HG03378 (cell line): ENCODE data around the gene HAUS3.

ENCODE experiments used
- ATAC-seq: cut with Tn5 transposase; IDR thresholded peaks from one replicate; pipeline ENCODE4 v1.9.1; 2021; ENCODE audit warnings: mild to moderate bottlenecking, moderate library complexity; ENCODE audit not compliant: unreplicated experiment

Gene HAUS3

DNA sequence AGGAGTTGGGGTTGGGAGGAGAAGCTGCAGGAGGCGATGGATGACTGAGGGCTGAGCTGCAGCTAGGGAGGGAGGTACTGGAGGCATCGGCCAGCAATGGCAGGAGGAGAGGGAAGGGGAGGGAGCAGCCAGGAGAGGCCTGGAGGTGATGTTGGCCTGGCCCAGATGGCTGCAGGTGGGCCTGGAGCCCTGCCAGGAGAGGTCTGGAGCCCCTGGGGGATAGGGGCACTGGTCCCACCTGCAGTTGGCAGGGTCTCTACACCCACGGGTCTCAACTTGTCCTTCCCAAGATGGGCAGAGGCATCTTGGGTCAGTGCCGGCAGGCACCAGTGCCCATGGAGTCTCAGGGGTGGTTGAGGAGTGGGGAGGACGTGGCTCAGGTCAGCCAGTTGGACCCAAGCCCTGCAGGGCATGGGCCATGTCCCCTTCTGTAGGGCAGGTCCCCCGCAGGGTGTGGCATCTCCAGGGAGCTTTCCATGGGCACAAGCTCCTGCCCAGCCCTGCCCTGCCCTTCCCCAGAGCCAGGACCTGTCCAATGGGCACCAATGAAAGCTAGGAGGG lies 22.6 kb upstream of the HAUS3 start:
- no peak for ATAC-seq

DNA sequence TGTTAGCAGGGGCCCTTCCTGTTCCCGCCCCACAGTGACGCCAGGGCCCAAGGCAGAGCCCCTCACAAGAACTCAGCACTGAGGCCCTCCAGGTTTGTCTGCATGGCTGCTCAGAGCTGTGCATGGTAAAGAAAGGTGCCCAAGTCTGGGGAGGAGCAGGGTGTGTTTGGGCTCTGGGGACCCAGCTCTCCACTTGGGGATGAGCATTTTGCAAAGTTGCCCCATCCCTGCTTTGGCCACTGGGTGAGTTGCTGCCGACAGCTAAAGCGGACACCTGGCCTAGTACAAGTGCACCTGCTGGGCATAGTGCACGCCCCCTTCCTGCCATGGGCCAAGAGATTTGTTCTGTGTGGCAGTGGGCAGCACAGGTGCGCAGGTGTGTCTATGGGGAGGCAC lies 22.0 kb upstream of the HAUS3 start:
- no peak for ATAC-seq

DNA sequence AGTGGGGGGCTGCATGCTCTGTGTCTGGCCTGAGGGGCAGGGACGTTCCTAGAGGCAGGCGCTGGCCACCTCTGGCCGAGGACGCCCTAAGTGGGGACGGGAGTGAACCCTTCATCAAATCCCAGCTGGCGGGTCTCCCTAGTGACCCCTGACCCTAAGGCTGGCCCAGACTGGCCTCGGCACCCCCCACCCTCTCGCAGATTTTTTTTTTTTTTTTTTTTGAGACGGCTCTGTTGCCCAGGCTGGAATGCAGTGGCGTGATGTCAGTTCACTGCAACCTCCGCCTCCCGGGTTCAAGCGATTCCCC lies 21.0 kb upstream of the HAUS3 start:
- no peak for ATAC-seq

DNA sequence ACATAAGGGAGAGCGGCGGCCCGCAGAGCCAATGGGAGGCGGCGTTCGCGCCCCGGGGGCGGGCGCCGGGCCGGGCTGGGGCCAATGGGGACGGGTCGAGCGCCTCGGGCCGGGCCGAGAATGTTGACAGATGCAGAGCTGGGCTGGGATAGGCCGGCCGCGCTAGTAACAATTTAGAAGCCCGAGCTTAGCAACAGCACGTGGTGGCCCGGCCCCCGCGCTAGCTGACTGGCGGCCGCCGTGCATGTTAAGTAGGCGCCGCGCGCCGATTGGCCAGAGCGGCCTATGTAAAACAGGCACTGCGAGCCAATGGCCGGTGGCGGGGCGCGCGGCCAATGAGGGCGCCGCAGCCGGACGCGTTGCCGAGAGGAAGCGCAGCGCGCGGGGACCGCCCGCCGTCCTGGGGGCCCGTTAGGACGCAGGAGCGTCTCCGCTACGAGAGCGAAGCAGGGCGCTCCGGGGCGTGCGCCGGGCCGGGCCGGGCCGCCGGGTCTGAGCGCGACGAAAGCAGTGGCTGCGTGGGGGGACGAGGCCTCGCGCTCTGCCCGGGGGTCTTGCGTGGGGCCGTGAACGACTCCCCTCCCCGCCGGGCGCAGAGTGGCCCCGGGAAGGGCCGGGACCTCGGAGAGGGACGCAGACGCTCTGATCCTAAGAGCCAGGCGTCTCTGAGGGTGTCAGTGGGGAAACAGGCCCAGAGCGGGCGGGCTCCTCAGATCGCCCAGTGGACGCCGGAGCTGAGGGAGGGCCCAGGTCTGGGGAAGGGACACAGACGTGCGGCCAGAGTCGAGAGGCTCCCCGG lies 20.4 kb upstream of the HAUS3 start:
- ATAC-seq = peak; percentile 93

DNA sequence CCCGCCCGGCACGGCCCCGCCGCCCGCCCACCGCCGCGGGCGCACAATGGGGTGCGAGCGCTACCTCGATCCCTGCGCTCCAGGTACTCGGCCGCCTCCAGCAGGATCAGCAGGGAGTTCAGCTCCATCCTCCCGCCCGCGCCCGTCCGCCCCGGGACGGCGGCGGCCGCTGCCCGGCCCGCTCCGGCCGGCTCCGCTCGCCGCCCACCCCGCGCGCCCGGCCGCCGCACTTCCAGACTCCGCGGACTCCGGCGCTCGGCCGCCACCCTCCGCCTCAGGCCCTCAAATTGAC lies 19.9 kb upstream of the HAUS3 start, which contains the start of gene MXD4:
Gene MXD4, minus strand, starts transcription at position 257 of the 292 bp plus-strand sequence. Its CDS starts 129 bp downstream, at position 128.
- ATAC-seq = peak; percentile 1

DNA sequence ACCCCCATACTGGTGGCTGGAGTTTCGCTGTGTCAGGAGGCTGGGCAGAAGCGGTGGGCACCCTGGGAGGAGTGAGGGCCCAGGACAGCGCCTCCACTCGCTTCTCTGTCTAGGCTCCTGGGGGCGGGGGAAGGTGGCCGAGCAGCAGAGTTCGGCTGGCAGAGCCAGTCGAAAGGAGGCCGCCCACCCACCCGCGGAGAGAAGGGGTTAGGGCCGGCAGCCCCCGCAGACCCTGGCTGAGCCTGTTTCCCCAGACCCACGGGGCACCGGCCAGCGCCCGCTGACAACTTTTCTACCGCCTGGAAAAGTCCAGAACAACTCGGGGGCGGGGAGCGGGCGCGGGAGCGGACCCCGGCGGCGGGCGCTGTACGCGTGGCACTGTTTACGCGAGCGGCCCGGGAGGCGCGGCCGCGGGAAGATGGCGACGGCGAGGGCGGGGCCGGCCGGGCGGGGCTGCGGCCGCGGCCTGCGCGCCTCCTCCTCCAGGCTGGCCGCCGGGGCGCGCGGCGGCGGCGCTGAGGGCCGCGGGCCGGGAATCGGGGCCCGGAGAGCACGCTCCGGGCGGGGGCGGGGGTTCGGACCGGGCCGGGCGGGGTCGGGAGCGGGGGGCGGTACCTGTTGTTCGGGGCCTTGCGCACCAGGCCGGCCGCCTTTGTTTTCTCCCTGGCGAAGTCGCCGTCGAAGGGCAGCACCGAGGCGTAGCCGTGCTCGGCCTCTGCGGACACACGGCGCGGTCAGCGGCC lies 19.4 kb upstream of the HAUS3 start:
- ATAC-seq = no peak

DNA sequence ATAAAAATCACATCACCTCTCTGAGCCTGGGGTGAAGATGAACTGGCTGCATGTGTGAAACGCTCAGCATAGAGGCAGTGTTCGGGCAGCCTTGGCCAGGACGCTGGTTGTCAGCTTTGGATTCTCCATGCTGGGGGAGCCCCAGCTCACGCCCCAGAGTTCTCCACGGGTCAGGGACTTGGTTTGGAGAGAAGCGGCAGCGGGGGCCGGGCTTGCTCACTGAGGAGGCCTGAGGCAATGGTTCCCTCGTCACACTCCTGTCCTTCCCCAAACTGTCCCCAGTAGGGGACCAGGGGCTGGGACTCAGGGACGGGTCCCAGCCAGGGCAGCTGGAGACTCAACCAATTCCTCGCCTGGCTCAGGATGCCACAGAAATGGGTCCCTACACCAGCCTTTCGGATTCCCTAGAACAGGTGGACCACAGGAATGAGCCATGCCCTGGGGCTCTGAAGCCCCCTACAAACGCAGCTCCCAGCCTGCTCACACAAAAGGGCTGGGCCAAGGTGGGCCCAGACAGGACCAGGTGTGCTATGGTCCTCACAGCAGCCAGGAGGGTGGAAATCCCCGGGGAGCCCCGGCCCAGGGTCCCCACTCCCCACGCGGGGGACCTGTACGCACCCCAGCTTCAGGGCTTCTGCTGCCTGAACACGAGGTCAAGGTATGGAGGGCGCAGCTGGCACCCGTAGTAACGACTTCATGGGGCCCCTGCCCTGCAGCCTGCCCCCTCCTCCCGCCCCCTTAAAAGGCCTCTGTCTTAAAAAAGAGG lies 18.6 kb upstream of the HAUS3 start:
- no peak for ATAC-seq

DNA sequence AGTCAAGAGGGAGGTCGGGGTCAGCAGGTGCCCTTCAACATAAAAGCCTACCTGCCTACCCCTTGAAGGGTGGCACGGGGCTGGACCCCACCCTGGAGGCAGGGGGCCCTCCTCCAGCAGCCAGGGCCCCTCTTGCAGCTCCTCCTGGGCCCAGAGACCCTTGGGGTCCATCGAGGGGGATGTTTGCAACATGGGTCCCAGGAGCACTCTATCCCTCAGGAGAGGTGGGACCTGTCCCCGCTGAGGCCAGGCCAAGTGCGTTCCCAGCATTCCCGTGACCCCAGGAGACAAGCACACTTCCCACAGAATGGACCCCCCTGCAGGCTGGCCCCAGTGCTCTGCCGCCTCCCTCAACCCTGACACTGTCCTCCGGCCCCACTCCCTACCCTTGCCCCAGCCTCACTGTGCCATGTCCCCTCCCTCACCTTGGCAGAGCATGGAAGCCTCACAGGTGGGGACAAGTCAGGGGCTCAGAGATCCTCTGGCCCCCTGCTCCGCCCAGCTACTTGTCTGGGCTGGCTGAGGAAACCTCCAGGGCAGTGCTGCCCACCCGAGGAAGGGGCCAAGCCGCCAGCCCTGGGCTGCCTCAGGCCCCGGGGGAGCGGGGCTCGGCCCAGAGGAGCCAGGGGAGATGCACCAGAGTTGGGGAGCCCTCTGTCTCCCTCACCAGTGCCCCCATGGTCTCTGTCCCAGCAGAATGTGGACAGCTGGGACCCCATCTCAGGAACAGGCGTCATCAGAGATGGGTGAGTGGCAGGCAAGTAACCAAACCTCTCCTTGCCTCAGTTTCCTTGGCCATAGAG lies 17.8 kb upstream of the HAUS3 start:
- no peak for ATAC-seq

DNA sequence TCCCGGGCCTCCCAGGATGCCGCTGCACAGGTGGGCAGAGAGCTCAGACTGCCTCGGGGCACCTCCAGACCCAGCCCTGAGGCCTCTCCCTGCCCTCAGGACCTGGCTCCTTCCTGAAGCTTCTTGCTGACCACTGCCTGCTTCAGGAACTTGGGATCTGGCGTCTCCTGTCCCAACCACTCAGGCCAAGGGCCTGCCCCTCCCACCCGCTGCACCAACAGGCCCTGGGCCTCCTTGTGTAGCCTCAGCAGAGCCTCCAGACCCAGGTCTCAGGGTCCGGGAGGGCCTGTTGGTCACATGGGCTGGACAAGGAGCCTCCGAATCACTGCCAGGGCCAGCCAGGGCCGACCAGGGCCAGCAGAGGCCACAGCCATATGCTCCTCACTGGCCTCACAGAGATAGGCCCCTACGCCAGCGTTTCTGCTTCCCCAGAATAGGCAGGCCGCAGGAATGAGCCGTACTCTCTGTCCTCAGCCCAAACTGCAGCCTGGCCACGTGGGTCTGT lies 17.2 kb upstream of the HAUS3 start:
- no peak for ATAC-seq

DNA sequence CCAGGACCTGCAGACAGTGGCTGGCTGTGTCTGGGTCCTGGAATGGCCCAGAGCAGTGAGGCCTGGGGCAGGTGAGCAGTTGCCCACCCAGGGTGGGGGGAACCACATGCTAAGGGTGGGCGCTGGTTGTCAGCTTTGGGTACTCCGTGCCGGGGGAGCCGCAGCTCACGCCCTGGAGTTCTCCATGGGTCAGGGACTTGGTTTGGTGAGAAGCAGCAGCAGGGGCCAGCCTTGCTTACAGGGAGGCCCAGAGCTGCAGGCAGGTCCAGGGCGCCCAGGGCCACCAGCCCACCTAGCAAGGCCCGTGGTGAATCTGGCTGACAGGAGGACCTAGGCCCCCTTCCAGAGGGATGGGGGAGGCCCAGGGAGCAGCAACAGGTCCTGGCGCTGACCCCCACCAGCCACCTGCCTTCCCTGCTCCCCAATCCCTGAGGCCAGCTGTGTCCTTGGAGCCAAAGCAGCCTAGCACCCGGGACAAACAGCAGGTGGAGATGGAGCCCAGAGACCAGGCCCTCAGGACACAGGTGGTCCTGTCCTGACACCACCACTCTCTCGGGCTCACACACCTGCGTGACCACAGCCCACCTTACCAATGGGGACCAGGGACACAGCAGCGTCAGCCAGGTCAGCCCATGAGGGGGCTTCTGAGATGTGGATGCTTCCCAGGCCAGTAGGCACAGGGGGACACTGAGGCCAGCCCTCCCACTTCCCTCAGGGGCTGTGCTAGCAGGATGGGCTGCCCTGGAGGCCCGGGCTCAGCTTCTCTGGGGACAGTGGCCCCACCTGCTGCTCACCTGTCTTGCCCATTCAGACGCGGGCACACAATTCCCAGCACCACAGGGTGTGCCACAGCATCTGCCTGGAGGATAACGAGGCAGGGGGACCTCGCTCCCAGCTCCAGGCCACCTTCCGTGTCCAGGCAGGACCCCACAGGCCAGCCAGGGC lies 16.4 kb upstream of the HAUS3 start:
- ATAC-seq = no peak

DNA sequence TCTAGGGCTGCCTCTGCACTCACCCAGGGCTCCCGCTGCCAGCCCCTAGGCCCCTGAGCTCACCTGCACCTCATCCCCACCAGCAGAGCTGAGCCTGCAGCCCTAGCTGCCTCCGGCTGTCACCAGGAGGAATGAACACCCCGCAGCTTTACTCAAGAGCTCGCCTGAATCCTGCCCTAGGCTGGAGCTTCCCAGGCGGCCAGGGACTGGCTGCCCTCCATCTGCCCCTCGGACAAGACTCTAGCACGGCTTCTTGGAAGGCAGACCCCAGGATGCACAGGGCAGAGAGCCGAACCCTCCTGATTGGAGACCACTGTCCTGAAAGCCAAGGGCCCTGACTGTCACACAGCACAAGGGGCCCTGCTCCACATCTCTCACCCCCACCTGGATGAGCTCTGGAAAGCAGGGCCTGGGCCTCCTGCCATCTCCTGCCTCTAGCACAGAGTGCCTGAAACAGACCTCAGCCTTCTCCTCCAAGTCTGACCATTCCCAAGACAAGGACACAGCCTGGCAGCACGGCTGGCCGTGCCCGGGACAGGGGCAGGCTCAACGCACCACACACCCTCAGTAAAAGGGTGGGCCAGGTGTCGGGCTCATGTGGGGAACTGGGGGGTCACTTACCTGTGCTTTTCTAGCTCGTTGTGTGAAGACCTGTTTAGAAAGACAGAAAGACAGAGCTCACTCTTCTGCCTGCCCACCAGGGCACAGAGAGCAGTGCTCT lies 15.6 kb upstream of the HAUS3 start:
- no peak for ATAC-seq

DNA sequence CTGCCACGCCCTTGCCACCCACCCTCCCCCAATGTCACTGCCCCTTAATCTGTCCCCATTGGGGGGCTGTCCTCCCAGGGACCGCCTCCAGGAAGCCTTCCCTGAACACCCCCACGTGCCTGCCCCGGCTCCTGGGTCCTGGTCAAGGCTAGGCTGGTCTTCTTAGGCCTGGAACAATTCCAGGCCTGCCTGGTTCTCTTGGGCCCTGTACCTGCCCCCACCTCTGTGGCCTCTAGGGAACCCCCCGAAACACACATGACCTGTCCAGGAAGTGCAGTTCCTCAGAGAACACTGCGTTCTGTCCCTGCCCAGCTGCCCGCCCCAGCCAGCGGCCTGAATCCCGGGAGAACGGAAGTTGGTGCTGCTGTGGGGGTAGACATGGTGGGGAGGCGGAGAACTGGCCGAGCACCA lies 14.9 kb upstream of the HAUS3 start:
- no peak for ATAC-seq

DNA sequence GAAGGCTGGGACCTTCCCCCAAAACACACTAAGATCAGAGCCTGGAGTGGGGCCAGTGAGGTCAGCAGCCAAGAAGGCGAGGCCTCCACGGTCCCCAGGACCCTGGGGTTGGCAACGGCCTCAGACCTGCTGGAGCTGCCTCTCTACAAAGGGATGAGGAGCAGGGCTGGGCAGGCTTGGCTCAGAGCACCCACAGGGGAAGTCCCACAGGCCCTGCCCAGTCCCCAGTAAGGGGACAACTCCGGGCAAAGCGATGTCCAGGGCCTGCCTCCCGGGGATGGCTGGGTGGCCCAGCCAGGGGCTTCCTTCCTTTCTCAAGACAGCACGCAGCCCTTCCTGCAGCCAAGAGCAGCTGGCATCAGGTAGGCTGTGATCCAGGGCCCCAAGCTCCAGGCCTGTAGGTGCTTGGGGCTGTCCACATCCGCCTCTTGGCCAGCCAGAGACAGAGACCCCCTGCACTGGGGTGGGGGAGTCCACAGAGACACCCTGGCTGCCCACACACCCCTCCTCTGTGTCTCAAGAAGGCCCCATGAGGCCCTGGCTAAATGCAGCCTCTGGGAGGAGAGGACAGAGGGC lies 14.3 kb upstream of the HAUS3 start:
- ATAC-seq = no peak

DNA sequence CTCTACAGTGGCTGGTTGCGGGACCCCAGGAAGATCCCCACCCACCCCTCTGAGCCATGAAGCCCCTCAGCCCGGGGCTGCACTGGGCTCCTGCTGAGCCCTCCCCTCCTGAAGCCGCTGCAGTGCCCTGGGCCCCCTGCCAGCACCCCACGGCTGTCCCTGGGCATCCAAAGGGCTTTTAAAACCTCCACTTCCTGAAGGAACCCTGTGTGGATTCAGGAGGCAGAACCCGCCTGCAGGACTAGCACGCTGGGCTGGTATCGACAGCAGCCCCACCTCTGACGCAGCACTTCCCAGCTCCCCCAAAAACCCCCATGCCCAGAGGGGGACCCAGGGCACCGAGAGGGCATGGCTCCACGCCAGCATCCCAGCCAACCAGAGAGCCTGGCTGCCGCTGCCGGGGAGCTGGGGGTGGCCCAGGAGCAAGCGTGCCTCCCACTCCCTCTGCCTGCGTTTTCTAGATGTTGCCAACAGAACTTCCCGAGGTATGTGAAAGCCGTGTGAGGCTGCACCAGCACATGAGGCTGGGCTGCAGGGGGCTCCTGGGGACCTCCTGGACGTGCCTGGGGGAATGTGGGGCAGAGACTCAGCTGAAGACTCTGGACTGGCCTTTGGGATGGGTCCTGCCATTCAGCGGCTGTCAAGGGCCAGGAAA lies 13.7 kb upstream of the HAUS3 start:
- ATAC-seq = no peak

DNA sequence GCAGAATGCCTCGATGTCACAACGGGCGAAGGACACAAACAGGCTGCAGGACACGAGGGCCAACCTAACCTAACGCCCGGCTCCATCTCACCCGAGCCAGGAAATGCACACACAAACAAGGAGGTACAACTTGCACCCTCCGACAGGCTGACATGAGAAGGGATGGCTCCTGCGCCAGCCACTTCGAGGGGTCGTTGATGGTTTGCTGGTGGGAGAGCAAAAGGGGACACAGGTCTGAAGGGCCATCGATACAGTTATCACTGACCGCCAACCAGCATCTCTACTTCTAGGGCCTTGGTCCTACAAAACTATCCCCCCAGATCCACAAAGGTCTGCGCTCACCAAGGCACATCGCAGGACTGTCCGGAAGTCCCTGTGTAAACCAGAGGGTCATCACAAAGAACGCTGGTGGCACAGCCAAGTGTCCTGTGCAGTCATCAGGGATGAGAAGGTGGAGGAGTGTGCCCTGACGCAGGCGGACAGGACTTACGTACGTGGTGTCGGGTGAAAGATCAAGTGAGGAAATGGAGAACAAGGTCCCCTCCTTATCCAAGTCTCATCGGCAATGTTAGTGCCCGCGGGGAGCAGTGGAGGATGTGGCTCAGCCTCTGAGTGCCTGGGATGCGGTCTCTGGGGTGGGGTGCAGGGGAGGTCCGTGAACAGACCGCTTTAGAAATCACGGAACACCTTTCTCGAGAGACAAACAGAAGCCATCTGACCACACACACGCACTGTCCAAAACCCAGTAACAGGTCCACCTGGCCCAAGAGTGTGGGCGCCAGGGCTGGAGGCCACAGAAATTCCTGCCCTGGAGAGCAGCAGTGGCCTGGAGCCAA lies 13.0 kb upstream of the HAUS3 start:
- ATAC-seq = no peak

DNA sequence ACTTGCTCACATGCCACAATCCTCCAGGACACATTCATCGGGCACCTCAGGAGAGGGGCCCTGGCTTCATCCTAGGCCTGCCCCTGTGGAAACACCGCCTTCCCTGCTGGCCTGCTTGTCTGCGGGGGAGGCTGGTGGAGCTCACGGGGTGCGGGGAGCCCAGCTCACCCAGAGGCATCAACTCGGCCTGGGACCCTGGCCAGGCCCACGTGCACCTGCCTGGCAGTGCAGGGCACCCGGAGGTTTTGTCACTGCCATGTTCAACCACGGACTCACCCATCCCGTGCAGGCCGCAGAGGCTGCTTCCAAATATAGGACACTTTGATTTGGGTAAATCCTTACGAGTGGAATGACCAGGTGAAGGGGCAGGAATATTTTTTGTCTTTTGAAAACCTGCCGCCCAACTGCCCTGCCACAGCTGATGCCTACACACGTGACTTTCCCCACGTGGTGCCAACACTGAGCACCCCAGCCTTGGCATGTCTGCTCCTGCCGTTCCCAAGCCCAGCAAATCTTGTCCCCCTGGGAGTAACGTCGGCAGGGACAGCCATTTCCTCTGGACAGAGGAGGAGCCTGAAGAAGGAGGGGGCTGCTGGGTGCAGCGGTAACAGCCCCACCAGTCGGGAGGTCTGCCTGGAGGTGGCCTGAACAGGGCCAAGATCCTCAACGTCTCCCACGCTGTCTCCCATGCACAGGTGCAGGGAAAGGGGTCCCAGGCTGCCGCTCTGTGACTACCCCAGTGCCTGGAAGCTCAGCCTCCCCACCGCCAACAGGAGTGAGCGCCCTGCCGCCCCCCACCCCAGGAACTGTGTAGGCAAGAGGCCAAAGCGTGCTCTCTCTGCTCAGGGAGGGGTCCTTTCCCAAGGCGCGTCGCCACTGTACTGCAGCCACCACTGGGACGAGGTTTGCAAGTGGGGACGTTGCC lies 11.5 kb upstream of the HAUS3 start:
- ATAC-seq = no peak
